HepG2 (cell line): ENCODE results near the gene TPST1. TPM values are rescaled to one million over a fixed set of nuclear protein-coding genes. Genes with fewer than 3 reads are reported as not detected.

Experiments used
- JUNB ChIP-seq: sonication (generic); formaldehyde crosslinking; IDR thresholded peaks from 2 replicates; pipeline ENCODE4 v1.8.0; 2022; ENCODE audit warnings: missing genetic modification reagents, mild to moderate bottlenecking, borderline replicate concordance
- KDM4B ChIP-seq: sonication (generic); formaldehyde crosslinking; IDR thresholded peaks from 2 replicates; pipeline ENCODE4 v1.4.0; 2020; ENCODE audit warnings: missing genetic modification reagents
- KLF12 ChIP-seq: sonication (generic); formaldehyde crosslinking; IDR thresholded peaks from 2 replicates; pipeline ENCODE4 v1.4.0; 2020; ENCODE audit warnings: missing genetic modification reagents, borderline replicate concordance
- KMT2B ChIP-seq: IDR thresholded peaks from 2 replicates; pipeline ENCODE4 v1.6.1; 2016; ENCODE audit warnings: missing genetic modification reagents, missing compliant biosample characterization
- NCOR1 ChIP-seq: fragments of 200-600 bp; sonication (generic); IDR thresholded peaks from 2 replicates; pipeline ENCODE4 v1.7.0; 2017; ENCODE audit warnings: antibody characterized with exemption, low read length, borderline replicate concordance
- NR2F2 ChIP-seq: IDR thresholded peaks from 2 replicates; pipeline ENCODE4 v1.6.1; 2012; ENCODE audit warnings: low read depth, inconsistent platforms, borderline replicate concordance
- NR3C1 ChIP-seq: sonication (generic); formaldehyde crosslinking; IDR thresholded peaks from 2 replicates; pipeline ENCODE4 v1.4.0; 2020; ENCODE audit warnings: missing genetic modification reagents
- PITX1 ChIP-seq: sonication (generic); formaldehyde crosslinking; IDR thresholded peaks from 2 replicates; pipeline ENCODE4 v1.5.1; 2020; ENCODE audit warnings: mild to moderate bottlenecking, missing genetic modification reagents
- SIN3B ChIP-seq: fragments of 150-350 bp; IDR thresholded peaks from 2 replicates; pipeline ENCODE4 v1.6.1; 2014; ENCODE audit warnings: low read length
- SP1 ChIP-seq, 2 experiments: fragments of 450-650 bp in 1 of 2; sonication (generic) in 1 of 2; formaldehyde crosslinking in 1 of 2; IDR thresholded peaks; 2 replicates each; pipeline versions ENCODE4 v1.4.0 to v1.6.1; 2016 to 2020; ENCODE audit warnings: missing genetic modification reagents in 1 of 2
- TBL1XR1 ChIP-seq: fragments of 150-350 bp; IDR thresholded peaks from 2 replicates; pipeline ENCODE4 v1.6.1; 2014; ENCODE audit warnings: borderline replicate concordance, low read length; ENCODE audit not compliant: partially characterized antibody
- XBP1 ChIP-seq: sonication (generic); formaldehyde crosslinking; IDR thresholded peaks from 2 replicates; pipeline ENCODE4 v1.5.0; 2020; ENCODE audit warnings: missing genetic modification reagents
- ZFP62 ChIP-seq: sonication (generic); formaldehyde crosslinking; IDR thresholded peaks from 2 replicates; pipeline ENCODE4 v1.4.0; 2020; ENCODE audit warnings: missing genetic modification reagents
- ZKSCAN8 ChIP-seq: IDR thresholded peaks from 2 replicates; pipeline ENCODE4 v1.6.1; 2016; ENCODE audit warnings: borderline replicate concordance, missing genetic modification reagents, missing compliant biosample characterization
- ZNF17 ChIP-seq: sonication (generic); formaldehyde crosslinking; IDR thresholded peaks from 2 replicates; pipeline ENCODE4 v1.5.0; 2020; ENCODE audit warnings: mild to moderate bottlenecking, missing genetic modification reagents
- ZNF282 ChIP-seq: fragments of 450-650 bp; IDR thresholded peaks from 2 replicates; pipeline ENCODE4 v1.6.1; 2018; ENCODE audit not compliant: partially characterized antibody
- ZNF292 ChIP-seq: sonication (generic); formaldehyde crosslinking; IDR thresholded peaks from 2 replicates; pipeline ENCODE4 v1.8.1; 2022; ENCODE audit warnings: mild to moderate bottlenecking, low read depth, missing genetic modification reagents, borderline replicate concordance
- ZNF331 ChIP-seq: sonication (generic); formaldehyde crosslinking; IDR thresholded peaks from 2 replicates; pipeline ENCODE4 v1.4.0; 2020; ENCODE audit warnings: missing genetic modification reagents
- ZNF350 ChIP-seq: sonication (generic); formaldehyde crosslinking; IDR thresholded peaks from 2 replicates; pipeline ENCODE4 v1.4.0; 2020; ENCODE audit warnings: mild to moderate bottlenecking, low read depth, missing genetic modification reagents, borderline replicate concordance
- ZNF746 ChIP-seq: sonication (generic); formaldehyde crosslinking; IDR thresholded peaks from 2 replicates; pipeline ENCODE4 v1.8.0; 2022; ENCODE audit warnings: mild to moderate bottlenecking, missing genetic modification reagents
- ZNF773 ChIP-seq: sonication (generic); formaldehyde crosslinking; IDR thresholded peaks from 2 replicates; pipeline ENCODE4 v1.4.0; 2020; ENCODE audit warnings: missing genetic modification reagents, borderline replicate concordance
- ZNF841 ChIP-seq: sonication (generic); formaldehyde crosslinking; IDR thresholded peaks from 2 replicates; pipeline ENCODE4 v1.8.1; 2023; ENCODE audit warnings: missing genetic modification reagents, borderline replicate concordance
- polyA plus RNA-seq, 8 experiments: library from polyadenylated mRNA; depleted of rRNA in 3 of 8; stranded (reverse) in 7 of 8; unstranded in 1 of 8; fragments of >200 nt; fragmentation: Illumina TruSeq in 4 of 8; extraction: Trizol in 4 of 8; gene quantifications; 2 replicates each; pipeline versions ENCODE4 v1.2.1 to v1.2.3, GENCODE V29; 2011 to 2016; ENCODE audit warnings: low read depth in 4 of 8, missing spikeins in 1 of 8, mixed read lengths in 1 of 8; ENCODE audit not compliant: insufficient read depth in 1 of 8
- total RNA-seq, 5 experiments: library from RNA; depleted of rRNA; stranded (reverse); fragments of >200 nt; fragmentation: Illumina TruSeq; extraction: Trizol; gene quantifications; 2 replicates each; pipeline ENCODE4 v1.2.3, GENCODE V29; 2016; ENCODE audit warnings: low read depth in 1 of 5
- TF ChIP-seq, protein P1 (sequence below): sonication (generic); formaldehyde crosslinking; IDR thresholded peaks from 2 replicates; pipeline ENCODE4 v1.8.0; 2022; ENCODE audit warnings: missing genetic modification reagents, low read depth, mild to moderate bottlenecking, borderline replicate concordance
- TF ChIP-seq, protein P2 (sequence below): sonication (generic); formaldehyde crosslinking; IDR thresholded peaks from 2 replicates; pipeline ENCODE4 v1.8.1; 2023; ENCODE audit warnings: mild to moderate bottlenecking, inconsistent platforms, moderate library complexity, missing genetic modification reagents, borderline replicate concordance
- TF ChIP-seq, protein P3 (sequence below): sonication (generic); formaldehyde crosslinking; IDR thresholded peaks from 2 replicates; pipeline ENCODE4 v1.4.0; 2020; ENCODE audit warnings: missing genetic modification reagents

The TPST1 gene
- total and polyA plus RNA-seq, 2 of the 13 experiments (the other 11 are each of a cell fraction or from before 2014, with no cell fraction given): 24.3 to 34.1 TPM

DNA sequence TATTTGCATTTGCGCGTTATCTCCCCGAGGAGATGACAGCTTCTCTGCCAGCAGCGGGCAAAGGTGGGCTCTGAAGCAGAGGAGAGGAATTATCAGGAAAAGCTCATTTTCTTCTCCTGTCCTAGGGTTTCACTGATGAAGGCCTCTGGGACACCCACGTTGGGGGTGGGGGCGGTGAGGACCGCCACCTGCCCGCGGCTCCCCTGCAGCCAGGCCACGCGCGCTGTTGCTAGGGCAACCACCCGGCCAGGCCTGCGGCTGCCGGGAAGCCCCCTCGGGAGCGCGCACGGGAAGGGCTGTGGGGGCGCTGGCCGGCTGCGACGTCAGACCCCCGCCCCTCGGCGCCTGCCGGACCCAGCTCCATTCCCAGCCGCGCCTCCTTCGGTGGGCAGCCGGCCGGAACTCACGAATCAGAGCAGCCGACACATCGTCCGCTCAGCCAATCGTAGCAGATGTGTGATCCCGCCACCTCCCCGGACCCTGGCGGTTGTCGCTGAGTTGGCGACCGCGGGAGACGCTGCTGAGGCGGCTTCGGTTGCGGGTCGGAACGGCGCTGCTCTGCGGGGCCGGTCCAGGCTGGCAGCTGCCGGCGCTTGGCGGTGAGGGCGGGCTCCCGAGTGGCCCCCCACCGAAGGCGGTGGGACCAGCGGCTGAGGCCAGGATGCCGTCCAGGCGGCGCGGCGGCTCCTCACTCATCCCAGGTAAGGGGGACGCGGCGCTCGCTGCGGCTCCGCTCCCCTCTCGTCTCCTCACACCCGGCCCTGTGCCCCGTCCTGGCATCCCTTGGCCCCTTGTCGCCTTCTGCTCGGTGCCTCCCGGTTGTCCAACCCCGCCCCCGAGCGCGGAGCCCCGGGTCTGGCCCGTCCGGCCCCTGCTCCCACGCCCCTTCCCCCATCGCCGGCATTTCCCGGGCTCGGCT is at the start of gene TPST1 (continued):
- TF ChIP-seq TBL1XR1 (no peak), SIN3B (no peak; the same call in 1 of the 2 replicates), KLF12 (CRISPR knock-in tag) (peak; percentile 43), ZNF282 (no peak), ZKSCAN8 (CRISPR knock-in tag) (peak; percentile 24; the same call in 1 of the 2 replicates), NR2F2 (no peak; the same call in 1 of the 2 replicates), ZNF350 (CRISPR knock-in tag) (no peak), ZNF292 (CRISPR knock-in tag) (no peak), KMT2B (CRISPR knock-in tag) (peak; percentile 72; the same call in 1 of the 2 replicates), ZNF746 (CRISPR knock-in tag) (no peak), PITX1 (CRISPR knock-in tag) (no peak), XBP1 (no peak), NR3C1 (no peak), ZNF773 (CRISPR knock-in tag) (no peak), ZNF841 (CRISPR knock-in tag) (no peak), NCOR1 (no peak), JUNB (no peak), ZFP62 (no peak), ZNF331 (CRISPR knock-in tag) (peak; percentile 65; the same call in 1 of the 2 replicates), KDM4B (peak; percentile 46; the same call in 1 of the 2 replicates), ZNF17 (CRISPR knock-in tag) (no peak), SP1 (IDR thresholded peaks at IDR 0.05) (no peak), SP1 (CRISPR knock-in tag; IDR thresholded peaks at IDR 0.05) (peak; percentile 71)
- TF ChIP-seq, protein P1, sequence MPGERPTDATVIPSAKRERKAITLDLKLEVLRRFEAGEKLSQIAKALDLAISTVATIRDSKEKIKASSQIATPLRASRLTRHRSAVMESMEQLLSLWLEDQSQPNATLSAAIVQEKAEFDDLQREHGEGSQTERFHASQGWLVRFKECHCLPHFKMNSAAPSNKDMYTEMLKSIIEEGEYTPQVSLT (CRISPR knock-in tag): no peak; the same call in 1 of the 2 replicates
- TF ChIP-seq, protein P2, sequence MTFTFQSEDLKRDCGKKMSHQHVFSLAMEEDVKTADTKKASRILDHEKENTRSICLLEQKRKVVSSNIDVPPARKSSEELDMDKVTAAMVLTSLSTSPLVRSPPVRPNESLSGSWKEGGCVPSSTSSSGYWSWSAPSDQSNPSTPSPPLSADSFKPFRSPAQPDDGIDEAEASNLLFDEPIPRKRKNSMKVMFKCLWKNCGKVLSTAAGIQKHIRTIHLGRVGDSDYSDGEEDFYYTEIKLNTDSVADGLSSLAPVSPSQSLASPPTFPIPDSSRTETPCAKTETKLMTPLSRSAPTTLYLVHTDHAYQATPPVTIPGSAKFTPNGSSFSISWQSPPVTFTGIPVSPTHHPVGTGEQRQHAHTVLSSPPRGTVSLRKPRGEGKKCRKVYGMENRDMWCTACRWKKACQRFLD (CRISPR knock-in tag): peak; percentile 33; the same call in 1 of the 2 replicates
- TF ChIP-seq, protein P3, sequence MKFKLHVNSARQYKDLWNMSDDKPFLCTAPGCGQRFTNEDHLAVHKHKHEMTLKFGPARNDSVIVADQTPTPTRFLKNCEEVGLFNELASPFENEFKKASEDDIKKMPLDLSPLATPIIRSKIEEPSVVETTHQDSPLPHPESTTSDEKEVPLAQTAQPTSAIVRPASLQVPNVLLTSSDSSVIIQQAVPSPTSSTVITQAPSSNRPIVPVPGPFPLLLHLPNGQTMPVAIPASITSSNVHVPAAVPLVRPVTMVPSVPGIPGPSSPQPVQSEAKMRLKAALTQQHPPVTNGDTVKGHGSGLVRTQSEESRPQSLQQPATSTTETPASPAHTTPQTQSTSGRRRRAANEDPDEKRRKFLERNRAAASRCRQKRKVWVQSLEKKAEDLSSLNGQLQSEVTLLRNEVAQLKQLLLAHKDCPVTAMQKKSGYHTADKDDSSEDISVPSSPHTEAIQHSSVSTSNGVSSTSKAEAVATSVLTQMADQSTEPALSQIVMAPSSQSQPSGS: peak; percentile 49; the same call in 1 of the 2 replicates
